ENCODE data around the gene UBD.
A peak's percentile ranks its signal among the peaks of the same experiment; 100 is the strongest.

UBD gene

DNA sequence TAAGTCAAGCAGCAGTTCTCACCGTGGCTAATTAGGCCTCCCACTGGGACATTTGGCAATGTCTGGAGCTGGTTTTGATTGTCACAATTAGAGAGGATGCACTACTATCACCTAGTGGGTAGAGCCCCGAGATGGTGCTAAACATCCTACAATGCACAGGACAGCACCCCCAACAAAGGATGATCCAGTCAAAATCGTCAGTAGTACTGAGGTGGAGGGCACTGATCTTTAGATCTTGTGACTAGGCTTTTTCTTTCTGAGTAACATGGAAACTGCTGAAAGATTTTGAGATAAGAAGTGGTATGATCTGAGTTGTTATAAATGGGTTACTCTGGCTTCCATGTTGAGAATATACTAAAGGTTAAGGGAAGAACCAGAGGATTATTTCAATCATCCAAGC is 12.0 kb downstream of the UBD start:
- Histone ChIP-seq H3K36me3 (no peaks in the 10 kb centered on the region), H3K4me3 (ENCODE audit: low read depth, low read length) (no peak overlapping the region), H3K27ac (no peak overlapping the region), H3K27me3 (ENCODE audit: insufficient read depth, low read depth, severe bottlenecking) (peaks cover 91% of the 10 kb centered on the region), H3K9me3 (ENCODE audit: severe bottlenecking) (peaks cover 13% of the 10 kb centered on the region)
- TF ChIP-seq, protein P1, sequence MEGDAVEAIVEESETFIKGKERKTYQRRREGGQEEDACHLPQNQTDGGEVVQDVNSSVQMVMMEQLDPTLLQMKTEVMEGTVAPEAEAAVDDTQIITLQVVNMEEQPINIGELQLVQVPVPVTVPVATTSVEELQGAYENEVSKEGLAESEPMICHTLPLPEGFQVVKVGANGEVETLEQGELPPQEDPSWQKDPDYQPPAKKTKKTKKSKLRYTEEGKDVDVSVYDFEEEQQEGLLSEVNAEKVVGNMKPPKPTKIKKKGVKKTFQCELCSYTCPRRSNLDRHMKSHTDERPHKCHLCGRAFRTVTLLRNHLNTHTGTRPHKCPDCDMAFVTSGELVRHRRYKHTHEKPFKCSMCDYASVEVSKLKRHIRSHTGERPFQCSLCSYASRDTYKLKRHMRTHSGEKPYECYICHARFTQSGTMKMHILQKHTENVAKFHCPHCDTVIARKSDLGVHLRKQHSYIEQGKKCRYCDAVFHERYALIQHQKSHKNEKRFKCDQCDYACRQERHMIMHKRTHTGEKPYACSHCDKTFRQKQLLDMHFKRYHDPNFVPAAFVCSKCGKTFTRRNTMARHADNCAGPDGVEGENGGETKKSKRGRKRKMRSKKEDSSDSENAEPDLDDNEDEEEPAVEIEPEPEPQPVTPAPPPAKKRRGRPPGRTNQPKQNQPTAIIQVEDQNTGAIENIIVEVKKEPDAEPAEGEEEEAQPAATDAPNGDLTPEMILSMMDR (IDR thresholded peaks at IDR 0.05; ENCODE audit: low read depth, low read length) = no peak
- DNase-seq = no peak

DNA sequence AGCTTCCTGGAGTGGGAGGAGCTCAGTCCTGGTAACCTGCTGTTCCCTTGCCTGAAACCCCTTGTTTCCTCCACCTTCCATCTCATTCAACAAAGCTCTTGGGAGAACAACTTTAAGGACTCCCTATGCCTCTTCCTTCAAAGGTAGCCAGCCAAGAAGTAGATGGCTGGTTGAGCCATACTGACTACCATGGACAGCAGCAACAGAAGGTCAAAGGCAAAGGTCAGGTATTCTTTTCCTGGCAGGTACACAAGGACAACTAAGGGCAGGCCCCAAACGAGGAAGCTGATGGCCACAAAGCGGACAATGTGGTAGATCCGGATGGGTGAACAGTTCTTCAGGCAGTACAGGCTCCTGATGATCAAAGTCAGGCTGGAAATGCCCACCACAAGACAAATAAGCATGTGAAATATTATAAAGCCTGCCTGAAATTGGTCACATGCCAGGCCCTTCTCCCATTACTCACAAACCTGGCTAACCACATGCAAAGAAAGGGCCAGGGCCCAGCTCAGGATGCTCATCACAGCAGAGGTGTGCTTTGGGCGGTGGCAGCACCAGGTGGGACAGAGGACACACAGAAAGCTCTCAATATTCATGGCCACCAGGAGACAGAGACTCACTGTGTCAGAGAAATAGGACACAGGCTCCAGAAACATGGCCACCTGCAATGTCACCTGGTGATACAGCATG is 21.7 kb downstream of the UBD start:
- H3K27me3 ChIP-seq (ENCODE audit: insufficient read depth, low read depth, severe bottlenecking) = peaks cover 89% of the 10 kb centered on the region
- no peak overlapping the region for H3K27ac ChIP-seq
- peaks cover 8% of the 10 kb centered on the region for H3K9me3 ChIP-seq (ENCODE audit: severe bottlenecking)
- no peak overlapping the region for H3K4me3 ChIP-seq (ENCODE audit: low read depth, low read length)
- no peak for DNase-seq
- no peaks in the 10 kb centered on the region for H3K36me3 ChIP-seq
- TF ChIP-seq, protein P1 (IDR thresholded peaks at IDR 0.05; ENCODE audit: low read depth, low read length) = no peak

- no peak for DNase-seq
- TF ChIP-seq, protein P1 (IDR thresholded peaks at IDR 0.05; ENCODE audit: low read depth, low read length) = no peak
- peaks cover 97% of the 10 kb centered on the region for H3K27me3 ChIP-seq (ENCODE audit: insufficient read depth, low read depth, severe bottlenecking)
- H3K9me3 ChIP-seq (ENCODE audit: severe bottlenecking) = peaks cover under 1% of the 10 kb centered on the region
- H3K36me3 ChIP-seq = no peaks in the 10 kb centered on the region
- no peak overlapping the region for H3K4me3 ChIP-seq (ENCODE audit: low read depth, low read length)
- no peak overlapping the region for H3K27ac ChIP-seq
These were observed 27.1 kb downstream of the UBD start for GRCh38 chr6:29532320-29532951.

GRCh38 chr6:29531668-29532067 is 27.9 kb downstream of the UBD start:
- DNase-seq = no peak
- H3K4me3 ChIP-seq (ENCODE audit: low read depth, low read length) = no peak overlapping the region
- H3K27ac ChIP-seq = no peak overlapping the region
- peaks cover 97% of the 10 kb centered on the region for H3K27me3 ChIP-seq (ENCODE audit: insufficient read depth, low read depth, severe bottlenecking)
- TF ChIP-seq, protein P1 (IDR thresholded peaks at IDR 0.05; ENCODE audit: low read depth, low read length) = no peak
- no peaks in the 10 kb centered on the region for H3K9me3 ChIP-seq (ENCODE audit: severe bottlenecking)
- no peaks in the 10 kb centered on the region for H3K36me3 ChIP-seq

- TF ChIP-seq, protein P1 (IDR thresholded peaks at IDR 0.05; ENCODE audit: low read depth, low read length) = 0 out of 2 replicates have a peak, but pooled peaks have one; percentile 0
- H3K4me3 ChIP-seq (ENCODE audit: low read depth, low read length) = no peak overlapping the region
- no peaks in the 10 kb centered on the region for H3K9me3 ChIP-seq (ENCODE audit: severe bottlenecking)
- H3K27me3 ChIP-seq (ENCODE audit: insufficient read depth, low read depth, severe bottlenecking) = peaks cover 97% of the 10 kb centered on the region
- H3K27ac ChIP-seq = no peak overlapping the region
- DNase-seq = no peak
- H3K36me3 ChIP-seq = no peaks in the 10 kb centered on the region
These were observed 28.7 kb downstream of the UBD start for GRCh38 chr6:29530671-29531310.

All from WERI-Rb-1 (cell line).